GM12878 (cell line): ENCODE results near the gene EFNA1. TPM values are rescaled to one million over a fixed set of nuclear protein-coding genes. Genes with fewer than 3 reads are reported as not detected.

Experiments used
- IKZF1 ChIP-seq: fragments of 450-650 bp; conservative IDR thresholded peaks from 2 replicates; pipeline ENCODE4 v1.6.1; 2017; ENCODE audit warnings: antibody characterized with exemption, mild to moderate bottlenecking
- MXI1 ChIP-seq: fragments of 150-350 bp; IDR thresholded peaks from 2 replicates; pipeline ENCODE4 v1.6.1; 2011; ENCODE audit warnings: low read depth, mild to moderate bottlenecking, inconsistent platforms, low read length, improper control_type of control experiment
- NR2F1 ChIP-seq: fragments of 450-650 bp; conservative IDR thresholded peaks from 2 replicates; pipeline ENCODE4 v1.6.1; 2017; ENCODE audit warnings: mild to moderate bottlenecking
- RB1 ChIP-seq: fragments of 450-650 bp; formaldehyde crosslinking; IDR thresholded peaks from 2 replicates; pipeline ENCODE4 v1.6.1; 2017; ENCODE audit warnings: mild to moderate bottlenecking, borderline replicate concordance
- RFX5 ChIP-seq: IDR thresholded peaks from 2 replicates; pipeline ENCODE4 v1.6.1; 2011; ENCODE audit warnings: low read depth, low read length, improper control_type of control experiment
- SIN3A ChIP-seq: IDR thresholded peaks from 2 replicates; pipeline ENCODE4 v1.6.1; 2012; ENCODE audit warnings: low read depth, low read length, improper control_type of control experiment
- STAT3 ChIP-seq: IDR thresholded peaks from 2 replicates; pipeline ENCODE4 v1.6.1; 2011; ENCODE audit warnings: low read depth, low read length, improper control_type of control experiment
- TCF3 ChIP-seq: IDR thresholded peaks from 2 replicates; pipeline ENCODE4 v1.6.1; 2012; ENCODE audit warnings: low read depth, mild to moderate bottlenecking, low read length, borderline replicate concordance; ENCODE audit not compliant: insufficient read depth
- polyA plus RNA-seq, 11 experiments: library from polyadenylated mRNA; depleted of rRNA in 4 of 11; unstranded in 6 of 11; stranded (reverse) in 5 of 11; fragments of >200 nt; fragmentation: Nextera tagmentation in 4 of 11; fragmentation: Illumina TruSeq in 1 of 11; extraction: Ambion mirVana in 4 of 11; extraction: Trizol in 1 of 11; gene quantifications; 1 replicate in 1 of 11; 2 replicates in 10 of 11; pipeline versions ENCODE4 v1.2.1 to v1.2.3, GENCODE V29; 2011 to 2016; ENCODE audit warnings: inconsistent platforms in 2 of 11, missing spikeins in 2 of 11, low read depth in 1 of 11
- total RNA-seq, 4 experiments: library from RNA; depleted of rRNA in 3 of 4; stranded (reverse); fragments of >200 nt in 3 of 4; fragmentation: Illumina TruSeq in 1 of 4; extraction: Trizol in 1 of 4; gene quantifications; 2 replicates each; pipeline versions ENCODE4 v1.2.1 to v1.2.3, GENCODE V29; 2013 to 2021
- TF ChIP-seq, protein P1 (sequence below): fragments of 450-650 bp; IDR thresholded peaks from 2 replicates; pipeline ENCODE4 v1.6.1; 2018; ENCODE audit warnings: borderline replicate concordance, mild to moderate bottlenecking; ENCODE audit not compliant: partially characterized antibody
- TF ChIP-seq, protein P2 (sequence below): fragments of 450-650 bp; IDR thresholded peaks from 2 replicates; pipeline ENCODE4 v1.6.1; 2017; ENCODE audit warnings: borderline replicate concordance
- TF ChIP-seq, protein P3 (sequence below): fragments of 450-650 bp; IDR thresholded peaks from 2 replicates; pipeline ENCODE4 v1.6.1; 2014; ENCODE audit warnings: mild to moderate bottlenecking
- TF ChIP-seq, protein P4 (sequence below): IDR thresholded peaks from 2 replicates; pipeline ENCODE4 v1.6.1; 2012; ENCODE audit warnings: low read depth, low read length, improper control_type of control experiment
- TF ChIP-seq, protein P5 (sequence below): fragments of 450-650 bp; IDR thresholded peaks from 2 replicates; pipeline ENCODE4 v1.6.1; 2017; ENCODE audit warnings: mild to moderate bottlenecking, moderate library complexity
- TF ChIP-seq, protein P6 (sequence below): fragments of 450-650 bp; formaldehyde crosslinking; IDR thresholded peaks from 2 replicates; pipeline ENCODE4 v1.5.0; 2022; ENCODE audit warnings: mild to moderate bottlenecking, missing genetic modification characterization

Gene EFNA1
- total and polyA plus RNA-seq, 10 of the 15 experiments (the other 5 are each of a cell fraction or from before 2014, with no cell fraction given): 0.13 to 7.5 (median 0.28) TPM; not detected in 5

DNA sequence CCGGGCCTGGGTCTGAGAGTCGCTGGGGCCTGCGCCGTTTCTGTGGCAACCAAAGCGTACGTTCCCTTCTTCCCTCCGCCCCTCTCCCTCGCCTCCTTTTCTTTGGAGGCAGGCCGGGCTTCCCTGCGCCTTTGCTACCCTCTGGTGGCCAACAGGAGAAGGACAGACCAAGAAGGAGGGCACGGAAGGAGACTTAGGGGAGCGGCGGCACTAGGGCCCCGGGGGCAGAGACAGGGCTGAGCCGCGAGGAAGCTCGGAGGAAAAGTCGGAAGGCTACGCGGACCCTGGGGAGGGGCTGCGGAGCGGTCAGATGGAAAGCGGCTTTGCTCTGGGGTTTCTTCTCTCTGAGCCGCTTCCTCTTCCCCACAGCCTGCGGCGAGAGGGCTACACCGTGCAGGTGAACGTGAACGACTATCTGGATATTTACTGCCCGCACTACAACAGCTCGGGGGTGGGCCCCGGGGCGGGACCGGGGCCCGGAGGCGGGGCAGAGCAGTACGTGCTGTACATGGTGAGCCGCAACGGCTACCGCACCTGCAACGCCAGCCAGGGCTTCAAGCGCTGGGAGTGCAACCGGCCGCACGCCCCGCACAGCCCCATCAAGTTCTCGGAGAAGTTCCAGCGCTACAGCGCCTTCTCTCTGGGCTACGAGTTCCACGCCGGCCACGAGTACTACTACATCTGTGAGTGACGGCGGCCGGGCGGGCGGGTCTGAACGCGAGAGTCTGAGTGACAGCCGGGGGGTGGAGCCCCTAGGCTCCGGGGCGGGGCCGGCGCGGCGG lies 42.8 kb upstream of the EFNA1 start (continued):
- TF ChIP-seq, protein P1, sequence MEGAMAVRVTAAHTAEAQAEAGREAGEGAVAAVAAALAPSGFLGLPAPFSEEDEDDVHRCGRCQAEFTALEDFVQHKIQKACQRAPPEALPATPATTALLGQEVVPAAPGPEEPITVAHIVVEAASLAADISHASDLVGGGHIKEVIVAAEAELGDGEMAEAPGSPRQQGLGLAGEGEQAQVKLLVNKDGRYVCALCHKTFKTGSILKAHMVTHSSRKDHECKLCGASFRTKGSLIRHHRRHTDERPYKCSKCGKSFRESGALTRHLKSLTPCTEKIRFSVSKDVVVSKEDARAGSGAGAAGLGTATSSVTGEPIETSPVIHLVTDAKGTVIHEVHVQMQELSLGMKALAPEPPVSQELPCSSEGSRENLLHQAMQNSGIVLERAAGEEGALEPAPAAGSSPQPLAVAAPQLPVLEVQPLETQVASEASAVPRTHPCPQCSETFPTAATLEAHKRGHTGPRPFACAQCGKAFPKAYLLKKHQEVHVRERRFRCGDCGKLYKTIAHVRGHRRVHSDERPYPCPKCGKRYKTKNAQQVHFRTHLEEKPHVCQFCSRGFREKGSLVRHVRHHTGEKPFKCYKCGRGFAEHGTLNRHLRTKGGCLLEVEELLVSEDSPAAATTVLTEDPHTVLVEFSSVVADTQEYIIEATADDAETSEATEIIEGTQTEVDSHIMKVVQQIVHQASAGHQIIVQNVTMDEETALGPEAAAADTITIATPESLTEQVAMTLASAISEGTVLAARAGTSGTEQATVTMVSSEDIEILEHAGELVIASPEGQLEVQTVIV: peak; percentile 78
- TF ChIP-seq, protein P2, sequence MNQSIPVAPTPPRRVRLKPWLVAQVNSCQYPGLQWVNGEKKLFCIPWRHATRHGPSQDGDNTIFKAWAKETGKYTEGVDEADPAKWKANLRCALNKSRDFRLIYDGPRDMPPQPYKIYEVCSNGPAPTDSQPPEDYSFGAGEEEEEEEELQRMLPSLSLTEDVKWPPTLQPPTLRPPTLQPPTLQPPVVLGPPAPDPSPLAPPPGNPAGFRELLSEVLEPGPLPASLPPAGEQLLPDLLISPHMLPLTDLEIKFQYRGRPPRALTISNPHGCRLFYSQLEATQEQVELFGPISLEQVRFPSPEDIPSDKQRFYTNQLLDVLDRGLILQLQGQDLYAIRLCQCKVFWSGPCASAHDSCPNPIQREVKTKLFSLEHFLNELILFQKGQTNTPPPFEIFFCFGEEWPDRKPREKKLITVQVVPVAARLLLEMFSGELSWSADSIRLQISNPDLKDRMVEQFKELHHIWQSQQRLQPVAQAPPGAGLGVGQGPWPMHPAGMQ: peak; percentile 2; the same call in 1 of the 2 replicates
- peak; percentile 83 for TF ChIP-seq IKZF1
- TF ChIP-seq NR2F1: 0 out of 2 replicates have a peak, but pooled peaks have one; percentile 8
- TF ChIP-seq, protein P3, sequence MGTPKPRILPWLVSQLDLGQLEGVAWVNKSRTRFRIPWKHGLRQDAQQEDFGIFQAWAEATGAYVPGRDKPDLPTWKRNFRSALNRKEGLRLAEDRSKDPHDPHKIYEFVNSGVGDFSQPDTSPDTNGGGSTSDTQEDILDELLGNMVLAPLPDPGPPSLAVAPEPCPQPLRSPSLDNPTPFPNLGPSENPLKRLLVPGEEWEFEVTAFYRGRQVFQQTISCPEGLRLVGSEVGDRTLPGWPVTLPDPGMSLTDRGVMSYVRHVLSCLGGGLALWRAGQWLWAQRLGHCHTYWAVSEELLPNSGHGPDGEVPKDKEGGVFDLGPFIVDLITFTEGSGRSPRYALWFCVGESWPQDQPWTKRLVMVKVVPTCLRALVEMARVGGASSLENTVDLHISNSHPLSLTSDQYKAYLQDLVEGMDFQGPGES: no peak
- TF ChIP-seq, protein P4, sequence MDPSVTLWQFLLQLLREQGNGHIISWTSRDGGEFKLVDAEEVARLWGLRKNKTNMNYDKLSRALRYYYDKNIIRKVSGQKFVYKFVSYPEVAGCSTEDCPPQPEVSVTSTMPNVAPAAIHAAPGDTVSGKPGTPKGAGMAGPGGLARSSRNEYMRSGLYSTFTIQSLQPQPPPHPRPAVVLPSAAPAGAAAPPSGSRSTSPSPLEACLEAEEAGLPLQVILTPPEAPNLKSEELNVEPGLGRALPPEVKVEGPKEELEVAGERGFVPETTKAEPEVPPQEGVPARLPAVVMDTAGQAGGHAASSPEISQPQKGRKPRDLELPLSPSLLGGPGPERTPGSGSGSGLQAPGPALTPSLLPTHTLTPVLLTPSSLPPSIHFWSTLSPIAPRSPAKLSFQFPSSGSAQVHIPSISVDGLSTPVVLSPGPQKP: no peak
- TF ChIP-seq RFX5: no peak
- TF ChIP-seq, protein P5, sequence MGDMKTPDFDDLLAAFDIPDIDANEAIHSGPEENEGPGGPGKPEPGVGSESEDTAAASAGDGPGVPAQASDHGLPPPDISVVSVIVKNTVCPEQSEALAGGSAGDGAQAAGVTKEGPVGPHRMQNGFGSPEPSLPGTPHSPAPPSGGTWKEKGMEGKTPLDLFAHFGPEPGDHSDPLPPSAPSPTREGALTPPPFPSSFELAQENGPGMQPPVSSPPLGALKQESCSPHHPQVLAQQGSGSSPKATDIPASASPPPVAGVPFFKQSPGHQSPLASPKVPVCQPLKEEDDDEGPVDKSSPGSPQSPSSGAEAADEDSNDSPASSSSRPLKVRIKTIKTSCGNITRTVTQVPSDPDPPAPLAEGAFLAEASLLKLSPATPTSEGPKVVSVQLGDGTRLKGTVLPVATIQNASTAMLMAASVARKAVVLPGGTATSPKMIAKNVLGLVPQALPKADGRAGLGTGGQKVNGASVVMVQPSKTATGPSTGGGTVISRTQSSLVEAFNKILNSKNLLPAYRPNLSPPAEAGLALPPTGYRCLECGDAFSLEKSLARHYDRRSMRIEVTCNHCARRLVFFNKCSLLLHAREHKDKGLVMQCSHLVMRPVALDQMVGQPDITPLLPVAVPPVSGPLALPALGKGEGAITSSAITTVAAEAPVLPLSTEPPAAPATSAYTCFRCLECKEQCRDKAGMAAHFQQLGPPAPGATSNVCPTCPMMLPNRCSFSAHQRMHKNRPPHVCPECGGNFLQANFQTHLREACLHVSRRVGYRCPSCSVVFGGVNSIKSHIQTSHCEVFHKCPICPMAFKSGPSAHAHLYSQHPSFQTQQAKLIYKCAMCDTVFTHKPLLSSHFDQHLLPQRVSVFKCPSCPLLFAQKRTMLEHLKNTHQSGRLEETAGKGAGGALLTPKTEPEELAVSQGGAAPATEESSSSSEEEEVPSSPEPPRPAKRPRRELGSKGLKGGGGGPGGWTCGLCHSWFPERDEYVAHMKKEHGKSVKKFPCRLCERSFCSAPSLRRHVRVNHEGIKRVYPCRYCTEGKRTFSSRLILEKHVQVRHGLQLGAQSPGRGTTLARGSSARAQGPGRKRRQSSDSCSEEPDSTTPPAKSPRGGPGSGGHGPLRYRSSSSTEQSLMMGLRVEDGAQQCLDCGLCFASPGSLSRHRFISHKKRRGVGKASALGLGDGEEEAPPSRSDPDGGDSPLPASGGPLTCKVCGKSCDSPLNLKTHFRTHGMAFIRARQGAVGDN: no peak
- TF ChIP-seq MXI1: peak; percentile 24
- no peak for TF ChIP-seq STAT3
- no peak for TF ChIP-seq TCF3
- TF ChIP-seq RB1: peak; percentile 85; the same call in 1 of the 2 replicates
- TF ChIP-seq SIN3A: peak; percentile 34
- TF ChIP-seq, protein P6, sequence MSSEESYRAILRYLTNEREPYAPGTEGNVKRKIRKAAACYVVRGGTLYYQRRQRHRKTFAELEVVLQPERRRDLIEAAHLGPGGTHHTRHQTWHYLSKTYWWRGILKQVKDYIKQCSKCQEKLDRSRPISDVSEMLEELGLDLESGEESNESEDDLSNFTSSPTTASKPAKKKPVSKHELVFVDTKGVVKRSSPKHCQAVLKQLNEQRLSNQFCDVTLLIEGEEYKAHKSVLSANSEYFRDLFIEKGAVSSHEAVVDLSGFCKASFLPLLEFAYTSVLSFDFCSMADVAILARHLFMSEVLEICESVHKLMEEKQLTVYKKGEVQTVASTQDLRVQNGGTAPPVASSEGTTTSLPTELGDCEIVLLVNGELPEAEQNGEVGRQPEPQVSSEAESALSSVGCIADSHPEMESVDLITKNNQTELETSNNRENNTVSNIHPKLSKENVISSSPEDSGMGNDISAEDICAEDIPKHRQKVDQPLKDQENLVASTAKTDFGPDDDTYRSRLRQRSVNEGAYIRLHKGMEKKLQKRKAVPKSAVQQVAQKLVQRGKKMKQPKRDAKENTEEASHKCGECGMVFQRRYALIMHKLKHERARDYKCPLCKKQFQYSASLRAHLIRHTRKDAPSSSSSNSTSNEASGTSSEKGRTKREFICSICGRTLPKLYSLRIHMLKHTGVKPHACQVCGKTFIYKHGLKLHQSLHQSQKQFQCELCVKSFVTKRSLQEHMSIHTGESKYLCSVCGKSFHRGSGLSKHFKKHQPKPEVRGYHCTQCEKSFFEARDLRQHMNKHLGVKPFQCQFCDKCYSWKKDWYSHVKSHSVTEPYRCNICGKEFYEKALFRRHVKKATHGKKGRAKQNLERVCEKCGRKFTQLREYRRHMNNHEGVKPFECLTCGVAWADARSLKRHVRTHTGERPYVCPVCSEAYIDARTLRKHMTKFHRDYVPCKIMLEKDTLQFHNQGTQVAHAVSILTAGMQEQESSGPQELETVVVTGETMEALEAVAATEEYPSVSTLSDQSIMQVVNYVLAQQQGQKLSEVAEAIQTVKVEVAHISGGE (CRISPR knock-in tag): no peak
